ENCODE results near the gene TGM1. TPM values are rescaled to one million over a fixed set of nuclear protein-coding genes. Genes with fewer than 3 reads are reported as not detected.
A peak's percentile ranks its signal among the peaks of the same experiment; 100 is the strongest.

Gene TGM1
- total RNA-seq, 1 donor from 2014 or later, result 4.9 TPM

GRCh38 chr14:24271834-24272263, 8.9 kb upstream of the TGM1 start:
- Histone ChIP-seq H3K4me1 (peaks cover 6% of the 10 kb centered on the region), H3K4me3 (peak overlapping the region; percentile 86), H3K9ac (no peak overlapping the region), H3K79me2 (ENCODE audit: low read depth) (peaks cover 8% of the 10 kb centered on the region), H3K4me2 (peak overlapping the region; percentile 82), H2AFZ (replicated peaks) (peak overlapping the region; percentile 91), H3K27me3 (no peaks in the 10 kb centered on the region), H3K9me3 (ENCODE audit: low read depth) (no peaks in the 10 kb centered on the region), H3F3A (ENCODE audit: low read depth) (peaks cover 10% of the 10 kb centered on the region), H3K27ac (no peak overlapping the region), H3K36me3 (no peaks in the 10 kb centered on the region), H4K20me1 (ENCODE audit: low read depth) (no peaks in the 10 kb centered on the region)
- no peak for DNase-seq (ENCODE audit: low spot score)
- H3K4me3 Mint-ChIP-seq, result peak overlapping the region; percentile 85
- no peak for TF ChIP-seq EZH2phosphoT487 (IDR thresholded peaks at IDR 0.05)
- TF ChIP-seq, protein P1, sequence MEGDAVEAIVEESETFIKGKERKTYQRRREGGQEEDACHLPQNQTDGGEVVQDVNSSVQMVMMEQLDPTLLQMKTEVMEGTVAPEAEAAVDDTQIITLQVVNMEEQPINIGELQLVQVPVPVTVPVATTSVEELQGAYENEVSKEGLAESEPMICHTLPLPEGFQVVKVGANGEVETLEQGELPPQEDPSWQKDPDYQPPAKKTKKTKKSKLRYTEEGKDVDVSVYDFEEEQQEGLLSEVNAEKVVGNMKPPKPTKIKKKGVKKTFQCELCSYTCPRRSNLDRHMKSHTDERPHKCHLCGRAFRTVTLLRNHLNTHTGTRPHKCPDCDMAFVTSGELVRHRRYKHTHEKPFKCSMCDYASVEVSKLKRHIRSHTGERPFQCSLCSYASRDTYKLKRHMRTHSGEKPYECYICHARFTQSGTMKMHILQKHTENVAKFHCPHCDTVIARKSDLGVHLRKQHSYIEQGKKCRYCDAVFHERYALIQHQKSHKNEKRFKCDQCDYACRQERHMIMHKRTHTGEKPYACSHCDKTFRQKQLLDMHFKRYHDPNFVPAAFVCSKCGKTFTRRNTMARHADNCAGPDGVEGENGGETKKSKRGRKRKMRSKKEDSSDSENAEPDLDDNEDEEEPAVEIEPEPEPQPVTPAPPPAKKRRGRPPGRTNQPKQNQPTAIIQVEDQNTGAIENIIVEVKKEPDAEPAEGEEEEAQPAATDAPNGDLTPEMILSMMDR (IDR thresholded peaks at IDR 0.05), result no peak
- TF ChIP-seq EZH2 (IDR thresholded peaks at IDR 0.05), result no peak
- H3K4me1 Mint-ChIP-seq, result peaks cover 15% of the 10 kb centered on the region
- peaks cover 2% of the 10 kb centered on the region for H3K36me3 Mint-ChIP-seq
- peaks cover 8% of the 10 kb centered on the region for H3K27me3 Mint-ChIP-seq (ENCODE audit: insufficient read depth, low read depth)
- H3K27ac Mint-ChIP-seq, result peak overlapping the region; percentile 4
- H3K9me3 Mint-ChIP-seq, result no peaks in the 10 kb centered on the region

GRCh38 chr14:24271134-24271833, 8.3 kb upstream of the TGM1 start, which contains the start of gene RABGGTA:
Gene RABGGTA (minus strand): TSS chr14:24271597. CDS start chr14:24271115, 482 bp downstream.
- Histone ChIP-seq H3K9ac (peak within 1 kb of the TSS; percentile 68), H3K27ac (peak within 1 kb of the TSS; percentile 79)
- H3K9me3 Mint-ChIP-seq, result no peaks in the 10 kb centered on the region

DNA sequence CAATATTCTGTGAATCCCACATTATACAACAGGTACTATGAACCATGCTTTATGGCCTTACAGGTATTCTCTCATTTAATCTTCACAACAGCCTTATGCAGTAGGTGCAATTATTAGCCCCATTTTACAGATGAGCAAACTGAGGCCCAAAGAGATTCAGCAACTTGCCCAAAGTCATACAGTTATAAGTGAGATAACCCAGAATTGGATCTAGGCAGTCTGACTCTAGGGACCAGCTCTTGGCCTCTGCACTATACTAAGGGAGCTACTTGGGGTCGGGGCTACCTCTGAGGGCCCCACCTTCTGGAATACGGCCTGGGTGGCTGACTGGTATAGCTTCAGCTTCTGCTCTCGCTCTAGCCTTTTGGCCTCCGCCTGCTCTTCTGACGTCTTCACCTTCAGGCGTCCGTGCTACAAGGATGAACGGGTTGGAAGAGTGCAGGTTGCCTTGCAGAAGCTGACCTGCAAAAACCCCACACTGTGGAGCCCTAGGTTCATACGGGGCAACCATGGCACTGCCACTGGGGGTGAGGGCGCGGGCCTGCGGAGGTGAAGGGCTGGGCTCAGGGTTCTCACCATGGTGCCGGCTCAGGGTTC, 7.7 kb upstream of the TGM1 start:
- Histone ChIP-seq H3K27me3 (no peaks in the 10 kb centered on the region), H3K4me2 (peak overlapping the region; percentile 82), H3K9me3 (ENCODE audit: low read depth) (no peaks in the 10 kb centered on the region), H3K27ac (no peak overlapping the region), H3K4me3 (peak overlapping the region; percentile 86), H4K20me1 (ENCODE audit: low read depth) (no peaks in the 10 kb centered on the region), H3K9ac (peak overlapping the region; percentile 68), H3F3A (ENCODE audit: low read depth) (peaks cover 10% of the 10 kb centered on the region), H3K36me3 (no peaks in the 10 kb centered on the region), H3K4me1 (peaks cover 6% of the 10 kb centered on the region), H2AFZ (replicated peaks) (peak overlapping the region; percentile 91), H3K79me2 (ENCODE audit: low read depth) (peaks cover 8% of the 10 kb centered on the region)
- TF ChIP-seq EZH2phosphoT487 (IDR thresholded peaks at IDR 0.05) (no peak), EZH2 (IDR thresholded peaks at IDR 0.05) (no peak)
- TF ChIP-seq, protein P1 (IDR thresholded peaks at IDR 0.05), result no peak
- H3K9me3 Mint-ChIP-seq, result no peaks in the 10 kb centered on the region
- H3K4me3 Mint-ChIP-seq, result peak overlapping the region; percentile 91
- H3K4me1 Mint-ChIP-seq, result peaks cover 15% of the 10 kb centered on the region
- H3K27me3 Mint-ChIP-seq (ENCODE audit: insufficient read depth, low read depth), result peaks cover 8% of the 10 kb centered on the region
- no peak for DNase-seq (ENCODE audit: low spot score)
- H3K36me3 Mint-ChIP-seq, result peaks cover 2% of the 10 kb centered on the region
- peak overlapping the region; percentile 90 for H3K27ac Mint-ChIP-seq

More at GRCh38 chr14:24271134-24271833, 8.3 kb upstream of the TGM1 start, which contains the start of gene RABGGTA:
- H3K9me3 ChIP-seq (ENCODE audit: low read depth), result no peaks in the 10 kb centered on the region
- Mint-ChIP-seq H3K27me3 (ENCODE audit: insufficient read depth, low read depth) (peaks cover 8% of the 10 kb centered on the region), H3K4me3 (peak within 1 kb of the TSS; percentile 91), H3K4me1 (peaks cover 15% of the 10 kb centered on the region), H3K36me3 (peaks cover 2% of the 10 kb centered on the region), H3K27ac (peak within 1 kb of the TSS; percentile 90)
- peak within 1 kb of the TSS; percentile 86 for H3K4me3 ChIP-seq
- H3K36me3 ChIP-seq, result no peaks in the 10 kb centered on the region
- H3K4me2 ChIP-seq, result peak within 1 kb of the TSS; percentile 82
- no peaks in the 10 kb centered on the region for H3K27me3 ChIP-seq
- H2AFZ ChIP-seq (replicated peaks), result peak within 1 kb of the TSS; percentile 91
- peaks cover 6% of the 10 kb centered on the region for H3K4me1 ChIP-seq
- peak; percentile 96 for DNase-seq (ENCODE audit: low spot score)
- peaks cover 10% of the 10 kb centered on the region for H3F3A ChIP-seq (ENCODE audit: low read depth)
- TF ChIP-seq EZH2 (IDR thresholded peaks at IDR 0.05), result no peak
- TF ChIP-seq, protein P1 (IDR thresholded peaks at IDR 0.05), result peak; percentile 78
- H4K20me1 ChIP-seq (ENCODE audit: low read depth), result no peaks in the 10 kb centered on the region
- H3K79me2 ChIP-seq (ENCODE audit: low read depth), result peaks cover 8% of the 10 kb centered on the region

Data from neural progenitor cell (in vitro differentiated cells).